Caco-2 (cell line): ENCODE data around the gene ADCY1. TPM values are rescaled to one million over a fixed set of nuclear protein-coding genes. Genes with fewer than 3 reads are reported as not detected.
A peak's percentile ranks its signal among the peaks of the same experiment; 100 is the strongest.

Experiments
- BruUV-seq: library from RNA; stranded (reverse); fragments of 400-500 nt; replicated peaks from 2 replicates; lab custom pipeline; 2021; lab: Mats Ljungman, UMichigan
- CTCF ChIA-PET: fragments of 300-600 bp; sonication (Branson Sonifier 250); formaldehyde crosslinking; loops from one replicate; lab custom pipeline; 2022; ENCODE audit warnings: antibody characterized with exemption; lab: Charles Lee
- POLR2A ChIA-PET: fragments of 300-600 bp; sonication (Branson Sonifier 250); formaldehyde crosslinking; loops from one replicate; lab custom pipeline; 2022; ENCODE audit warnings: antibody characterized with exemption; lab: Charles Lee
- DNase-seq, 2 experiments: peaks; one replicate each; pipeline versions ENCODE4 v3.0.0 to v3.0.0-alpha.2; 2020 to 2022
- H3K27me3 ChIP-seq: replicated peaks from 2 replicates; pipeline ENCODE4 v1.6.0; 2011; ENCODE audit warnings: low read length; ENCODE audit not compliant: control insufficient read depth, insufficient read depth
- H3K36me3 ChIP-seq: 2 replicates; pipeline ENCODE4 v1.5.1; 2011; ENCODE audit warnings: low read length; ENCODE audit not compliant: control insufficient read depth, insufficient read depth
- H3K4me1 ChIP-seq: fragments of 250-450 bp; sonication (Bioruptor Pico); 2 replicates; pipeline ENCODE4 v1.5.1; 2020; ENCODE audit warnings: mild to moderate bottlenecking
- H3K4me3 ChIP-seq: 2 replicates; pipeline ENCODE4 v1.5.1; 2011; ENCODE audit warnings: low read depth, mild to moderate bottlenecking, control low read depth, low read length
- H3K9me3 ChIP-seq: fragments of 250-450 bp; sonication (Bioruptor Pico); 2 replicates; pipeline ENCODE4 v1.5.1; 2020; ENCODE audit warnings: mild to moderate bottlenecking, moderate library complexity
- H3K27ac Mint-ChIP-seq: one replicate; pipeline ENCODE4 v1.8.0; 2022; ENCODE audit warnings: mixed read lengths; ENCODE audit not compliant: unreplicated experiment
- H3K27me3 Mint-ChIP-seq: one replicate; pipeline ENCODE4 v1.8.0; 2022; ENCODE audit warnings: mixed read lengths; ENCODE audit not compliant: insufficient read depth, unreplicated experiment
- H3K36me3 Mint-ChIP-seq: one replicate; pipeline ENCODE4 v1.8.0; 2022; ENCODE audit warnings: mild to moderate bottlenecking, mixed read lengths; ENCODE audit not compliant: insufficient read depth, unreplicated experiment
- H3K4me1 Mint-ChIP-seq: one replicate; pipeline ENCODE4 v1.8.0; 2022; ENCODE audit warnings: low read depth, mixed read lengths; ENCODE audit not compliant: unreplicated experiment
- H3K4me3 Mint-ChIP-seq: one replicate; pipeline ENCODE4 v1.8.0; 2022; ENCODE audit warnings: mild to moderate bottlenecking, moderate library complexity, mixed read lengths; ENCODE audit not compliant: unreplicated experiment
- H3K9me3 Mint-ChIP-seq: one replicate; pipeline ENCODE4 v1.8.0; 2022; ENCODE audit warnings: mixed read lengths; ENCODE audit not compliant: unreplicated experiment
- CTCF ChIP-seq, 2 experiments: fragments of 200-600 bp in 1 of 2; IDR thresholded peaks; 1 replicate in 1 of 2; 2 replicates in 1 of 2; pipeline versions ENCODE4 v1.5.1 to v1.8.0; 2011 to 2022; ENCODE audit warnings: antibody characterized with exemption in 1 of 2, control low read depth in 1 of 2, inconsistent platforms in 1 of 2, low read depth in 1 of 2, low read length in 1 of 2, mild to moderate bottlenecking in 1 of 2, moderate library complexity in 1 of 2; ENCODE audit not compliant: insufficient read depth in 1 of 2, severe bottlenecking in 1 of 2, unreplicated experiment in 1 of 2
- intact Hi-C: fragments of 100-400 bp; cut with micrococcal nuclease; formaldehyde crosslinking; loops from one replicate; pipeline ENCODE4 v1.10.0; 2022; ENCODE audit not compliant: unreplicated experiment
- total RNA-seq: library from RNA; stranded (reverse); gene quantifications from 2 replicates; pipeline ENCODE4 v1.2.3, GENCODE V29; 2022

Gene ADCY1
- total RNA-seq, 1 experiment from 2014 or later, result 2.9 TPM

- TF ChIP-seq CTCF (IDR thresholded peaks at IDR 0.05; ENCODE audit: insufficient read depth in 1 of 2, low read depth in 1 of 2, low read length in 1 of 2, severe bottlenecking in 1 of 2, unreplicated experiment in 1 of 2), result no peak
- intact Hi-C loops, result no loop called here
- H3K4me1 Mint-ChIP-seq, result peaks cover 31% of the 10 kb centered on the region
- H3K36me3 Mint-ChIP-seq, result no peaks in the 10 kb centered on the region
- POLR2A ChIA-PET, result no interaction called here
- peaks cover 39% of the 10 kb centered on the region for H3K4me1 ChIP-seq
- CTCF ChIA-PET, result no interaction called here
- H3K4me3 ChIP-seq, result no peak overlapping the region
- H3K4me3 Mint-ChIP-seq, result peak overlapping the region; percentile 24
- H3K36me3 ChIP-seq, result no peaks in the 10 kb centered on the region; the same call in 1 of the 2 replicates
- DNase-seq, result peak; percentile 71 to 83
- H3K27me3 ChIP-seq, result no peaks in the 10 kb centered on the region
- no peaks in the 10 kb centered on the region for H3K9me3 ChIP-seq
- H3K27ac Mint-ChIP-seq, result peak overlapping the region; percentile 86
- H3K9me3 Mint-ChIP-seq, result no peaks in the 10 kb centered on the region
- no TSS peak for BruUV-seq
- no peaks in the 10 kb centered on the region for H3K27me3 Mint-ChIP-seq
These were observed 117.0 kb downstream of the ADCY1 start for GRCh38 chr7:45691155-45691656.

GRCh38 chr7:45692031-45692430 is 117.9 kb downstream of the ADCY1 start:
- Mint-ChIP-seq H3K27ac (no peak overlapping the region), H3K9me3 (no peaks in the 10 kb centered on the region), H3K4me3 (no peak overlapping the region), H3K27me3 (no peaks in the 10 kb centered on the region), H3K4me1 (peaks cover 31% of the 10 kb centered on the region), H3K36me3 (no peaks in the 10 kb centered on the region)
- no peaks in the 10 kb centered on the region for H3K9me3 ChIP-seq
- intact Hi-C loops, result no loop called here
- H3K36me3 ChIP-seq, result no peaks in the 10 kb centered on the region; the same call in 1 of the 2 replicates
- CTCF ChIA-PET, result no interaction called here
- DNase-seq, result no peak
- TF ChIP-seq CTCF (IDR thresholded peaks at IDR 0.05; ENCODE audit: insufficient read depth in 1 of 2, low read depth in 1 of 2, low read length in 1 of 2, severe bottlenecking in 1 of 2, unreplicated experiment in 1 of 2), result no peak
- H3K4me1 ChIP-seq, result peaks cover 39% of the 10 kb centered on the region
- POLR2A ChIA-PET, result no interaction called here
- no TSS peak for BruUV-seq
- no peaks in the 10 kb centered on the region for H3K27me3 ChIP-seq
- no peak overlapping the region for H3K4me3 ChIP-seq

GRCh38 chr7:45695249-45695995 is 121.3 kb downstream of the ADCY1 start:
- peaks cover 13% of the 10 kb centered on the region for H3K4me1 Mint-ChIP-seq
- H3K9me3 Mint-ChIP-seq, result no peaks in the 10 kb centered on the region
- BruUV-seq, result no TSS peak
- CTCF ChIA-PET, result no interaction called here
- Histone ChIP-seq H3K36me3 (no peaks in the 10 kb centered on the region), H3K4me3 (no peak overlapping the region), H3K9me3 (no peaks in the 10 kb centered on the region), H3K4me1 (peaks cover 19% of the 10 kb centered on the region), H3K27me3 (no peaks in the 10 kb centered on the region; the same call in 1 of the 2 replicates)
- H3K27me3 Mint-ChIP-seq, result no peaks in the 10 kb centered on the region
- H3K27ac Mint-ChIP-seq, result no peak overlapping the region
- POLR2A ChIA-PET, result no interaction called here
- no peak overlapping the region for H3K4me3 Mint-ChIP-seq
- no peak for TF ChIP-seq CTCF (IDR thresholded peaks at IDR 0.05; ENCODE audit: insufficient read depth in 1 of 2, low read depth in 1 of 2, low read length in 1 of 2, severe bottlenecking in 1 of 2, unreplicated experiment in 1 of 2)
- intact Hi-C loops, result no loop called here
- no peak for DNase-seq
- no peaks in the 10 kb centered on the region for H3K36me3 Mint-ChIP-seq
